Heart left ventricle (tissue), 16 donors: ENCODE data around the gene SPATA1. TPM values are rescaled to one million over a fixed set of nuclear protein-coding genes. Genes with fewer than 3 reads are reported as not detected.
"Not testable (repeated sequence)": the region's sequence is repeated elsewhere in the genome, so short reads cannot be mapped to it uniquely, and the experiment has no call there.

Experiments used
- ATAC-seq, 4 donors: fragments of 200-7000 bp; cut with Tn5 transposase; one replicate each; pipeline ENCODE4 v1.9.1; 2020 to 2022; ENCODE audit warnings: moderate library complexity in 4 of 4, mild to moderate bottlenecking in 3 of 4, moderate number of reproducible peaks in 1 of 4
- DNase-seq, 5 donors: peaks; one replicate each; pipeline ENCODE4 v3.0.0-alpha.2; 2020
- H3K27ac ChIP-seq, 12 donors: fragments of 200-600 bp; sonication (generic) in 4 of 12; one replicate each; pipeline versions ENCODE4 v1.5.0 to v1.8.0; 2016 to 2022; ENCODE audit warnings: mild to moderate bottlenecking in 2 of 12
- H3K27me3 ChIP-seq, 9 donors: fragments of 200-600 bp; sonication (generic) in 2 of 9; one replicate each; pipeline versions ENCODE4 v1.5.1 to v1.8.0; 2016 to 2022; ENCODE audit warnings: mild to moderate bottlenecking in 3 of 9
- H3K36me3 ChIP-seq, 9 donors: fragments of 200-600 bp; sonication (generic) in 2 of 9; one replicate each; pipeline versions ENCODE4 v1.5.0 to v1.8.0; 2018 to 2022; ENCODE audit warnings: mild to moderate bottlenecking in 2 of 9
- H3K4me1 ChIP-seq, 12 donors: fragments of 200-600 bp; sonication (generic) in 4 of 12; one replicate each; pipeline versions ENCODE4 v1.5.0 to v1.8.0; 2016 to 2022; ENCODE audit warnings: mild to moderate bottlenecking in 3 of 12
- H3K4me3 ChIP-seq, 12 donors: fragments of 200-600 bp; sonication (generic) in 4 of 12; one replicate each; pipeline versions ENCODE4 v1.5.0 to v1.8.0; 2017 to 2022; ENCODE audit warnings: mild to moderate bottlenecking in 9 of 12, moderate library complexity in 4 of 12
- H3K9me3 ChIP-seq, 12 donors: fragments of 200-600 bp; sonication (generic) in 4 of 12; one replicate each; pipeline versions ENCODE4 v1.5.0 to v1.8.0; 2016 to 2022; ENCODE audit warnings: mild to moderate bottlenecking in 1 of 12
- CTCF ChIP-seq, 12 donors: fragments of 200-600 bp; sonication (generic) in 4 of 12; IDR thresholded peaks; one replicate each; pipeline versions ENCODE4 v1.5.0 to v1.8.0; 2018 to 2022; ENCODE audit warnings: antibody characterized with exemption in 12 of 12, mild to moderate bottlenecking in 5 of 12
- POLR2A ChIP-seq, 2 donors: fragments of 450-650 bp; IDR thresholded peaks; one replicate each; pipeline ENCODE4 v1.6.1; 2017; ENCODE audit warnings: antibody characterized with exemption in 2 of 2, mild to moderate bottlenecking in 2 of 2, moderate library complexity in 2 of 2
- WGBS, 4 donors: extraction: QIAGEN DNeasy Blood & Tissue Kit in 2 of 4; methylation state at CpG; one replicate each; pipeline versions ENCODE4 v1.1.5 to v1.1.7; 2013 to 2018; 5-methylcytosine and 5-hydroxymethylcytosine counted together
- intact Hi-C, 10 donors: fragments of 100-400 bp; cut with DNase I; formaldehyde crosslinking; loops; one replicate each; pipeline versions ENCODE4 v1.11.1 to v1.14.2; 2022
- polyA plus RNA-seq, 2 donors: library from polyadenylated mRNA; stranded (reverse); fragments of 200-250 nt; gene quantifications; one replicate each; pipeline ENCODE4 v1.2.3, GENCODE V29; 2013
- total RNA-seq, 9 donors: library from RNA; depleted of rRNA in 2 of 9; stranded (reverse); fragments of >200 nt in 2 of 9; fragmentation: NEBNext Ultra II Directional in 3 of 9; extraction: Animal tissue kit (Norgen Biotek cat#: 25700) in 3 of 9; gene quantifications; one replicate each; pipeline versions ENCODE4 v1.1.0 to v1.2.4, GENCODE V29; 2016 to 2023
- donor health status: ischemic (EF 13 %, LVEDD 7.1; RV severe dilation, severe dysfunction).
- donor health status: healthy with polysubstance abuse.
- donor health status: DM: no; HTN: yes; CAD: no.
- donor health status: DM: no; HTN: no; CAD: no.
- donor health status: ischemic (EF 25% LVEDD 6.9; RV normal size, moderate dysfunction).
- donor health status: ischemic (EF 25% LVEDD 5.7; RV mildly dilated, moderate dysfunction).
- donor health status: healthy.
- donor health status: DM: yes; HTN: yes; CAD: no.
- donor health status: ischemic (EF 35%, LVEDD 5.7; RV mildly dilated, moderate dysfunction).
- donor health status: nonischemic (EF 11% LVEDD 7.7; RV severe dilation, severe dysfunction).
- donor health status: DM: yes; HTN: yes; CAD: no.
- donor health status: PGD.
- donor health status: ischemic (EF 29% LVEDD 5.4; RV normal size, mild dysfunction).
- donor health status: nonischemic (EF 23%, LVEDD 6.1; RV moderate dilation, normal function).

The SPATA1 gene
- total and polyA plus RNA-seq, 11 donors = 0.19 to 2.0 (median 1.2) TPM; not detected in 2

GRCh38 chr1:84587099-84587498 lies 80.9 kb downstream of the SPATA1 start:
- TF ChIP-seq CTCF (IDR thresholded peaks at IDR 0.05) = no peak
- no peak for TF ChIP-seq POLR2A (IDR thresholded peaks at IDR 0.05)
- ATAC-seq = no peak
- H3K4me3 ChIP-seq = no peak overlapping the region
- peaks cover 0 to 18% (median 10%) of the 10 kb centered on the region in 12 donors for H3K4me1 ChIP-seq
- no peaks in the 10 kb centered on the region for H3K27me3 ChIP-seq
- H3K9me3 ChIP-seq = no peaks in the 10 kb centered on the region
- no peak overlapping the region for H3K27ac ChIP-seq
- DNase-seq = no peak
- 72 to 93% (median 87%) methylated on average over 3 of the region's 3 CpGs for WGBS, 4 donors
- intact Hi-C loops = loop anchor here in 2 of 10 donors (10.0 kb wide), 2 partner anchors 58 to 132 kb away; no protein-coding TSS in a partner anchor
- no peaks in the 10 kb centered on the region for H3K36me3 ChIP-seq

GRCh38 chr1:84594959-84595358 lies 88.8 kb downstream of the SPATA1 start:
- ATAC-seq, H3K27ac ChIP-seq, H3K4me3 ChIP-seq, DNase-seq, intact Hi-C loops, H3K36me3 ChIP-seq, H3K27me3 ChIP-seq: not testable (repeated sequence)
- peaks cover 0 to 13% (median 2%) of the 10 kb centered on the region in 12 donors for H3K9me3 ChIP-seq
- WGBS, 4 donors = 86 to 96% (median 91%) methylated on average over 2 of the region's 2 CpGs
- peaks cover 0 to 16% (median 0%) of the 10 kb centered on the region in 12 donors for H3K4me1 ChIP-seq

GRCh38 chr1:84597011-84597410 lies 90.8 kb downstream of the SPATA1 start:
- TF ChIP-seq CTCF (IDR thresholded peaks at IDR 0.05) = no peak
- no peak for TF ChIP-seq POLR2A (IDR thresholded peaks at IDR 0.05)
- Histone ChIP-seq H3K27me3 (no peaks in the 10 kb centered on the region), H3K27ac (no peak overlapping the region), H3K36me3 (no peaks in the 10 kb centered on the region), H3K9me3 (peaks cover 0 to 13% (median 2%) of the 10 kb centered on the region in 12 donors), H3K4me3 (no peak overlapping the region), H3K4me1 (peaks cover 0 to 18% (median 0%) of the 10 kb centered on the region in 12 donors)
- DNase-seq = no peak
- no peak for ATAC-seq
- whole genome bisulfite sequencing, 4 donors = 95 to 100% (median 97%) methylated on average over 1 of the region's 1 CpG
- intact Hi-C loops = no loop called here

GRCh38 chr1:84598418-84598817 lies 92.2 kb downstream of the SPATA1 start:
- Histone ChIP-seq H3K27me3 (no peaks in the 10 kb centered on the region), H3K36me3 (no peaks in the 10 kb centered on the region), H3K4me3 (no peak overlapping the region), H3K4me1 (peaks cover 0 to 25% (median 6%) of the 10 kb centered on the region in 12 donors), H3K27ac (peak overlapping the region in 2 of 12 donors; percentile 6 to 51), H3K9me3 (peaks cover 0 to 10% (median 1%) of the 10 kb centered on the region in 12 donors)
- TF ChIP-seq CTCF (IDR thresholded peaks at IDR 0.05) (no peak), POLR2A (IDR thresholded peaks at IDR 0.05) (no peak)
- 68 to 76% (median 70%) methylated on average over 3 of the region's 3 CpGs for WGBS, 4 donors
- DNase-seq = no peak
- intact Hi-C loops = no loop called here
- ATAC-seq = no peak
